ENCODE measurements around the gene ZMYND19.

The ZMYND19 gene

DNA sequence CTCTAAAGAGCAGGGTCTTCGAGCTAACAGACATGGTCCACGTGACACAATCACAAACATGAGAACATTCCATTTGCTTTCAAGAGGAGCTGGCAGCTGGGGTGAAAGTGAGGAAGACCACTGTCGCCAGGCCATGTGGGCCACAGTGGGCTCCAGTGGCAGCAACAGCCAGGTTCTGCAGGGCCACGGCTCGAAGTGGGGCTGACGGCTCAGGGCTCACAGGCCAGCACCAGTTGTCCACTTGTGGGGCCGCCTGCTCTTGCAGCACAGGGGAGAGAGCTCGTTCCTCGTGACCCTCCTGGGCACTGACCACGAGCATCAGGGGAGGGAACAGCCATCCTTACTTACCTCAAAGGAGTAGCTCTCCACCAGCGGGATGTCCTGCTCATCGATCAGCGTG, 2.0 kb downstream of the ZMYND19 start:
- DNase-seq (ENCODE audit: low read depth) = no peak
- H3K4me3 ChIP-seq (ENCODE audit: control insufficient read depth, low read depth, low read length) = no peak overlapping the region
- TF ChIP-seq CTCF (IDR thresholded peaks at IDR 0.05; ENCODE audit: control insufficient read depth, insufficient read depth, low read depth, low read length, missing control alignments) = no peak

- DNase-seq (ENCODE audit: low read depth) = no peak
- H3K4me3 ChIP-seq (ENCODE audit: control insufficient read depth, low read depth, low read length) = no peak overlapping the region
- TF ChIP-seq CTCF (IDR thresholded peaks at IDR 0.05; ENCODE audit: control insufficient read depth, insufficient read depth, low read depth, low read length, missing control alignments) = no peak
These were observed 3.5 kb downstream of the ZMYND19 start for GRCh38 chr9:137586854-137587253.

GRCh38 chr9:137583957-137584356, 6.4 kb downstream of the ZMYND19 start:
- DNase-seq (ENCODE audit: low read depth) = no peak
- H3K4me3 ChIP-seq (ENCODE audit: control insufficient read depth, low read depth, low read length) = no peak overlapping the region
- TF ChIP-seq CTCF (IDR thresholded peaks at IDR 0.05; ENCODE audit: control insufficient read depth, insufficient read depth, low read depth, low read length, missing control alignments) = no peak

DNA sequence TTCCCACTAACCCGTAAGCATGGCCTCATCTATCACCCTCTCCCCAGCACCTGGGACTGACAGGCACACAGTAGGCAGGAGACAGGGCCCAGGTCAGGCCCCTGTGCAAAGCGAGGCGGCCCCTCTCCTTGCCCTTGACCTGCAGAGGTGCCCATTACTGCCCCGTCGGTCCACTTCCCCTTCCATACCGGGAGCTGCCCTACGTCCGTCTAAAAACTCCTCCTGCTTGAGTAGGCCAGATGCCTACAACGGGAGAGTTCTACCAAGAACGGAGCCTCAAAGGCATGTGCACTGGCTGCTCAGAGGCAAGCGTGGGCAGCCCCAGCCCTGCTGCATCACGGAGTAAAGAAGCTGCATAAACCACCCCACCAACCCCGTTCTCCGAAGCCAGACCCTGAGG, 7.0 kb downstream of the ZMYND19 start:
- TF ChIP-seq CTCF (IDR thresholded peaks at IDR 0.05; ENCODE audit: control insufficient read depth, insufficient read depth, low read depth, low read length, missing control alignments) = no peak
- no peak for DNase-seq (ENCODE audit: low read depth)
- no peak overlapping the region for H3K4me3 ChIP-seq (ENCODE audit: control insufficient read depth, low read depth, low read length)

DNA sequence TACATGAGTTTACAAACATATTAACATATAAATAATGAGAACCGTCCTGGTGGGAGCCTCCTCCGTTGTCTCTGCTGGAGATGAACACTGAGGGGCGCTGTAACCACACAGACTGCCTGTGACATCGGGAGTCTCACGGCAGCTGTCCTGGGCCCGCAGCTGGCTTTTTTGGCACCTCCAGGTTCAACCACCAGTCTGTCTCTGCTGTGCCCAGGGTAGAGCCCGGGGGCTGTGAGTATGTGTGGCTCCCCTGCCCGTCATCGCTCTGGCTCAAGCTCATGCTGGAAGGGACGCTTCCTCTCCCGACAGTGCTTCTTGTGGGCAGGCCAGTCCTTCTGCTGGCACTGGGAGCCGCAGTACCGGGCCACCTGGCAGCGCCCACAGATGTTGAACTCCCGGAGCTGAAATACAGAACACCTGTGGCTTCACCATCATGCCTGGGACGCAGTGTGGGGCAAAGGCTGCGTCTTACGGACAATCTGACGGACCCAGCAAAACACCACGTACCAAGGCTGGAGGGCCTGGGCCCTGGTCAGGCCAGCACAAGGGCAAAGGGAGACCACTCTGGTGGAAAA, 7.9 kb downstream of the ZMYND19 start:
- no peak for TF ChIP-seq CTCF (IDR thresholded peaks at IDR 0.05; ENCODE audit: control insufficient read depth, insufficient read depth, low read depth, low read length, missing control alignments)
- no peak for DNase-seq (ENCODE audit: low read depth)
- no peak overlapping the region for H3K4me3 ChIP-seq (ENCODE audit: control insufficient read depth, low read depth, low read length)

GRCh38 chr9:137581361-137582285, 8.7 kb downstream of the ZMYND19 start:
- no peak overlapping the region for H3K4me3 ChIP-seq (ENCODE audit: control insufficient read depth, low read depth, low read length)
- no peak for DNase-seq (ENCODE audit: low read depth)
- no peak for TF ChIP-seq CTCF (IDR thresholded peaks at IDR 0.05; ENCODE audit: control insufficient read depth, insufficient read depth, low read depth, low read length, missing control alignments)
